ENCODE measurements around the gene ZNF638.
"Not testable (repeated sequence)": the region's sequence is repeated elsewhere in the genome, so short reads cannot be mapped to it uniquely, and the experiment has no call there.

ZNF638 gene

DNA sequence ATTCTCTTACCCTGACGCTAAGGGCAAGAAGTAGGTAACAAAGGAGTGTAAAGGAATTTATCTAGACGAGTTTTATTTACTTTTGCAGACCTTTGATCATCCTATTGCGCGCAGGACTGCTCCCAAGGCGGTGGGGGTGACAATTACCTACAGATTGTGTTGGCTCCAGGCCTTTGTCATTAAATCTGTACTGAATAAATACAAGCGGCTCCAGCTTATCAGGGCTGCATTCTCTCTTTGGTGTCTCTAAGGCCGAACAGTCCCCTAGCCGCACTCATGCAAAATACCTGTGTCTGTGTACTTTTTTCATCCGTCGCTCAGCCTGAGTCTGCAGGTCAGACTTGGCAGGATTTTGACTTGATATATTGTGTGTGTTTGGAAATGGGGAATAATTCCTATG is 63.9 kb downstream of the ZNF638 start:
- no peak for DNase-seq (ENCODE audit: low read depth, low spot score)

DNA sequence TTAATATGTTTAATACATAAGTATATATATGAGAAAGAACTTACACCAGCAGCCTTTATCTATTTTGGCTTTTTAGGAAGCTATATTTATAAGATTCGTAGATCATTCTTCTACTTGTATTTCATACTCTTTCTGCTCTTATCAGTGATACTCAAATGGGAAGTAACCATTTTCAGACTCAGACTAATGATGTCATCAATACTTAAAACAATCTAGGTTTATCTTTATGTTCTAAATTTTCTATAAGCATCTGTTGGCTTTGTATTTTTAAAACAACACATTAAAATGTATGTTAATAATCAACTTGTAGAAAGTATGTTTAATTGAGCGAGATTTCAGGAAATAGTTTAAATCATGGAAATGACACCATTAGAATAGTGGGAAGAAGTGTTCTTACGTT is 70.8 kb downstream of the ZNF638 start:
- DNase-seq (ENCODE audit: low read depth, low spot score), result no peak

DNA sequence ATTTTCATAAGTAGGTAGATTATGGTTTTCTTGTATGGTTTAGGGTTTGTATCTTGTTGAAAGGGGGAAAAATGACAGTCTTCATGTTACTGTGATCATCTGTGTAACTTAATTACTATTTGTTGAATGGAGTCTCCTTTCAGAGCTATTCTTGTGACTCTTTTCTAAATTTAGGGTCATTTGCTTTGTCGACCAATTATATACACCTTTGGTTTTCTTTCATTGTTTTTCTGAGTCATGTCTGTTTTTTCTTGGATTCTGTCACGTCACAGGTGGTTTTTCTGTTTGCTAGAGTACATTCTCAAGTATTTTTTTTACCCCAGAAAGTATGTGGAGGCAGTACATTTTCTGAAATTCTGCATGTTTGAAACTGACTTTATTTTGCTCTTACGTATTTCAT is 78.0 kb downstream of the ZNF638 start:
- DNase-seq (ENCODE audit: low read depth, low spot score), result no peak

DNA sequence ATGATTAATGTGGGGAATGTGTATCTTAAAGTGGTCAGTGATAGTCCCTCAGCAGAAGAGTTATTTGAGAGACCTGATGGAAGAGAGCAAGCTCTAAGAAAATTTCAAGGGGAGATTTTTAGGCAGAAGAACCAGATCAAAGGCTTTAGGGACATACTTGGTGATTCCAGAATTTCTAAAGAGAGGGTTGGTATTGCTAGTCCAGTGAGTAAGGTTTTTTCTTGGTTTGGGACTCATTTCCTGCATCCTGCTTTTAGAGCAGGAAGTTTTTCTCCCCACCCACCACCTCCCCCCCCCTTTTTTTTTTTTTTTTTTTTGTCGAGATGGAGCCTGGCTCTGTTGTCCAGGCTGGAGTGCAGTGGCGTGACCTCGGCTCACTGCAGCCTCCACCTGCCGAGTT is 79.1 kb downstream of the ZNF638 start:
- DNase-seq (ENCODE audit: low read depth, low spot score), result no peak

DNA sequence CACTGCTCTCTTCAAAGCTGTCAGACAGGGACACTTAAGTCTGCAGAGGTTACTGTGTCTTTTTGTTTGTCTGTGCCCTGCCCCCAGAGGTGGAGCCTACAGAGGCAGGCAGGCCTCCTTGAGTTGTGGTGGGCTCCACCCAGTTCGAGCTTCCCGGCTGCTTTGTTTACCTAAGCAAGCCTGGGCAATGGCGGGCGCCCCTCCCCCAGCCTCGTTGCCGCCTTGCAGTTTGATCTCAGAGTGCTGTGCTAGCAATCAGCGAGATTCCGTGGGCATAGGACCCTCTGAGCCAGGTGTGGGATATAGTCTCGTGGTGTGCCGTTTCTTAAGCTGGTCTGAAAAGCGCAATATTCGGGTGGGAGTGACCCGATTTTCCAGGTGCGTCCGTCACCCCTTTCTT is 85.3 kb downstream of the ZNF638 start:
- not testable (repeated sequence) for DNase-seq (ENCODE audit: low read depth, low spot score)

DNA sequence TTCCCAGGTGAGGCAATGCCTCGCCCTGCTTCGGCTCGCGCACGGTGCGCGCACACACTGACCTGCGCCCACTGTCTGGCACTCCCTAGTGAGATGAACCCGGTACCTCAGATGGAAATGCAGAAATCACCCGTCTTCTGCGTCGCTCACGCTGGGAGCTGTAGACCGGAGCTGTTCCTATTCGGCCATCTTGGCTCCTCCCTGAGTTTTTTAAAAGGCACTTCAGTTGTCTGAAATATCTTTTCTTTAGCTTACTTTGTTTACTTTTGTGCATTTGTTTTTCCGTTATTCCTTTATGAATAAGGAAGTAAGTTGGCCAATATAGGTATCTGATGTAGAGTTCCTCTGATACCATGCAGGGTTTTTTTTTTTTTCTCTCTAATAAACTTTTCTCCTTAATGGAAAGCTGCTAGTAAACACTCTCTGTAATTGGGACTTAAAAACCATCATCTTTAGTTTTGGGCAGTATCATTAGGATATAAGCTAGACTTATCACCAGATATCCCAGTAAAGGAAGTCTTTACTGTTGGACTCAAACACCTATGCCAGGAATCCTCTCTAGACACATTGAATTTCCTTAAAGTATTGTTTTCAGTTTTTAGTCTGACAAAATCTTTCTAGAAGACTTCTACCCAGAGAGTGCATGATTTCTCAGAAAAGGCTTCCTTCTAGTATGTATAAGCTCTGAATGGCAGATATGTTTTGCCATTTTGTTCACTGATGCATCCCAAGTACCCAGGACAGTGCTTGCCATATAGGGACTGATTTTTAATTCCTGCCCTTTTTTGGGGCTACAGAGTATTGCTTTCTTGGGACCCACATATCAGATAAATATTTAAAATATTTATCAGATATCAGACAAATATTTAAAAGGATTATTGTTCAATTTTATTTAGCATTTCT is 86.0 kb downstream of the ZNF638 start:
- peak; percentile 9 for DNase-seq (ENCODE audit: low read depth, low spot score)

DNA sequence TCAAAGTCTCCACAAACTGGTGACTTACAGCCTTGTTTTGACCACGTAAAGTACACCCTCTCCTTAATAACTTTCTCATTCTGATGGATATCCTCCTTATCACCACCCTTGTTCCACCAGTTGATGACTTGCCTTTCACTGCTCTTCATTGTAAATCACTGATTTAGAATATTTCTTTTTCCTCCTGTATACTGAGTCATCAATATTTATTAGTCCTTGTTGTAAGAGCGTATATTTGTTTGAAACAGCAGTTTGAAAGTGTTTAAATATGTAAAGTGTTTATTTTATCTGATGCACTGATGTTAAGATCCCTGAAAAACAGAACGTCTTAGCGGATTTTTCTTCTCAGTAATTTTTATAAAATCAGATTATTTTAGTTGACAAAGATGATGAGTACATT is 87.6 kb downstream of the ZNF638 start:
- DNase-seq (ENCODE audit: low read depth, low spot score), result no peak

DNA sequence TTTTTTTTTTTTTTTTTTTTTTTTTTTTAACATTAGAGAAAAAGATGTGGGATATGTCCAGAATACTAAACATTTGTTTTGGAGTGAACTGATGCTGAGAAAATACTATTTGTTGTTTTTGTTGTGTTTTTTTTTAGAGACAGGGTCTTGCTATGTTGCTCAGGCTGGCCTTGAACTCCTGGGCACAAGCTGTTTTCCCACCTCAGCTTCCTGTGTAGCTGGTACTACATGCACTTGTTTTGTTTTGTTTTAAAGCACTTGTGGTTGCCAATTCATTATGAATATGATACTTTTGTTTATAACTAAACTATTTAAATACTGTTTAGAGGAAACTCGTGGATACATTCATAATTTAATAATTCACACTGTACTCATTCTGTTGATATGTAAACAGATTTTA is 88.4 kb downstream of the ZNF638 start:
- no peak for DNase-seq (ENCODE audit: low read depth, low spot score)

DNA sequence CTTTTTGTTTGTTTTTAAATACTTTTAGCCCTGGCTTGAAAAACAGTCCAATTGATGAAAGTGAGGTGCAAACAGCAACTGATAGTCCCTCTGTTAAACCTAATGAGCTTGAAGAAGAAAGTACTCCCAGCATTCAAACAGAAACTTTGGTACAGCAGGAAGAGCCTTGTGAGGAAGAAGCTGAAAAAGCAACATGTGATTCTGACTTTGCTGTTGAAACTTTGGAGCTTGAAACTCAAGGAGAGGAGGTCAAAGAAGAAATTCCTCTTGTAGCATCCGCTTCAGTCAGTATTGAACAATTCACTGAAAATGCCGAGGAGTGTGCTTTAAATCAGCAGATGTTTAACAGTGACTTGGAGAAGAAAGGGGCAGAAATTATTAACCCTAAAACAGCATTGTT is 91.2 kb downstream of the ZNF638 start:
- no peak for DNase-seq (ENCODE audit: low read depth, low spot score)

DNA sequence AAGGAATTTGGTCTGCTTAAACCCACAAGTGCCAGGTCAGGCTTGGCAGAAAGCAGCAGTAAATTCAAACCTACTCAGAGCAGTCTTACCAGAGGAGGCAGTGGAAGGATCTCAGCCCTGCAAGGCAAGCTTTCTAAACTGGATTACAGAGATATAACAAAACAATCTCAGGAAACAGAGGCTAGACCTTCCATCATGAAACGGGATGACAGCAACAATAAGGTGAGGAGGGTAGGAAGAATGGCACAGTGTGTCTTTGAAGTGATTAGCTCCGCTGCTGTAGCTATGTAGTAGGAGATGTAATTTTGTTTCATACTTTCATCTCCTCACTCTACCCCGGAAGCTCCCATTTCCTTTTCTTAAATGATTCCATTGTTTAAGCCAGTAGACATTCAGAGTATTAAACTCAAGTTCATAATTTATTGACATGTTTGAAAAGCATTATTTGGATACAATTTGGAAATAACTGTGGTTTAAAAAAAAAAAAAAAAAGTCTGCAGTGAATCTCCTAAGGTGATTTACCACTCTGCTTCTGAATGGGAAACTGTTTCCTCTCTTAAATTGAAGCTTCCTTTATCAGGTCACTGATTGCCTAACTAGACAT is 92.3 kb downstream of the ZNF638 start:
- no peak for DNase-seq (ENCODE audit: low read depth, low spot score)

DNA sequence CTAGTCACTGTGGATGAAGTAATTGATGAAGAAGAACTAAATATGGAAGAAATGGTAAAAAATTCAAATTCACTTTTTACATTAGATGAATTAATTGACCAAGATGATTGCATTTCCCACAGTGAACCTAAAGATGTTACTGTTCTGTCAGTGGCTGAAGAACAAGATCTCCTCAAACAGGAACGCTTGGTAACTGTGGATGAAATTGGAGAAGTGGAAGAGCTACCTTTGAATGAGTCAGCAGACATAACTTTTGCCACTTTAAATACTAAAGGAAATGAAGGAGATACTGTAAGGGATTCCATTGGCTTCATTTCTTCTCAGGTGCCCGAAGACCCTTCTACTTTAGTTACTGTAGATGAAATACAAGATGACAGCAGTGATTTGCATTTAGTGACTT is 95.1 kb downstream of the ZNF638 start:
- DNase-seq (ENCODE audit: low read depth, low spot score), result no peak

DNA sequence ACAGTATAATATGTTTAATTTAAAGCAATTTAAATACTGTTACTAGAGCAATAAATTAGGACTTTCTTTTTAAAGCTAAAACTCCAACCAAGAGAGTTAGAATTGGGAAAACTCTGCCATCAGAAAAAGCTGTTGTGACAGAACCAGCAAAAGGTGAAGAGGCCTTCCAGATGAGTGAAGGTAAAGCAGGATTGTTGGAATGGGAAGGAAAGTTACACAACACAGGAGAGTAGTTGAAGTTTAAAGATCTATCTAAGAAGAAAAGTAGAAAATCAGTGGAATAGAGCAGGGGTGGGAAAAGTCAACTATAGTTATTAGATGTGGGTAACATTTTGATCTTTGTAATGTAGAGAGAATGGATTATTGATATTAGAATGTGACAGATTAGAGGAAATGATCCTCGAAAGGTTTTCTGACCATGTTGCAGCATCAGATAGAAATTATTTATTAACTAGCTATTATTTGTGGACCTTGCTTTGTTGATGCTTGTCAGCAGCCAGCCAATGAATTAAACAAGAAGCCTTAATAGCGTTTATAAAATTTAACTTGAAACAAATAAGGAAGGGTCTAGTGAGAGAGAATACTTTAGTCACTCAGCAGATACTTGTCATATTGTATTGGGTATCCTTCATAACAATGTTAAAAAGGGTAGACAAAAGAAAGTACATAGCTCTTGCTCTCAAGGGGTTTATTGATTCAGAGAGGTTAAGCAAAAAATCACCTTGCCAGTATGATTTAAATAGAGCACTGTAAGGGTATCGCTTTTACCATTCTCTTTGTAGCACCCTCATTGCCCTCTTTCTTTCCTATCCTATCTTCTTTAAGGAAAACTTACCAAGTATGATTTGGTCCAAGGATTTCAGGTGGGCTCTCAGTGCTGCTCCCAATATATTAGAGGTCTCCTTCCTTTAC is 97.1 kb downstream of the ZNF638 start:
- no peak for DNase-seq (ENCODE audit: low read depth, low spot score)

DNA sequence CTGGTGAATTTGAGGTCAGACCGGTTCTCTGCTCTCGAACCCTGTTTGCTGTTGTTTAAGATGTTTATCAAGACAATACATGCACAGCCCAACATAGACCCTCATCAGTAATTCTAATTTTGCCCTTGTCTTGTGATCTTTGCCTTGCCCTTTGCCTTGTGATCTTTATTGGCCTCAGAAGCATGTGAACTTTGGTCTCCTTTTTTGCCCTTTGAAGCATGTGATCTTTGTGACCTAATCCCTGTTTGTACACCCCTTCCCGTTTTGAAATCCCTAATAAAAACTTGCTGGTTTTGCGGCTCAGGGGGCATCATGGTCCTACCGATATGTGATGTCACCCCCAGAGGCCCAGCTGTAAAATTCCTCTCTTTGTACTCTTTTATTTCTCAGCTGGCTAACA is 113.6 kb downstream of the ZNF638 start:
- peak; percentile 37 for DNase-seq (ENCODE audit: low read depth, low spot score)

DNA sequence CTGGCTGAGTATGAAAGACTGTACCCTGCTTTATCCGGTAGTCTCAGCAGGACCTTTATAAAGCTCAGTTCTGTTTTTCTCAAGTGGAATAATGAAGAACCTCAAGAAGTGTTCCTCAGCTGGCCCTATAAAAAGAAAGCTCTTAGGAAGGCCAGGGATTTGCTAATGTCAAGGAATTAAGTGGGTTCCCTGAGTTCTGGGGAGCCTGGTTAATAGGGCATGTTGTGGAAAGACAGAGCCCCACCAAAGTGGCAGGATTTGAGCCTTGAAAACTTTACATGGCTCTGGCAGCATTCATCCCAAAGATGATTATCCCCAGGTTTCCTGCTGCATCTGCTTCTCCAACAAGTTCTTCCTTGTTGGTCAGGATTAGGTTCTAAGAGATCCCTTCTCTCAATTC is 114.9 kb downstream of the ZNF638 start:
- no peak for DNase-seq (ENCODE audit: low read depth, low spot score)

DNA sequence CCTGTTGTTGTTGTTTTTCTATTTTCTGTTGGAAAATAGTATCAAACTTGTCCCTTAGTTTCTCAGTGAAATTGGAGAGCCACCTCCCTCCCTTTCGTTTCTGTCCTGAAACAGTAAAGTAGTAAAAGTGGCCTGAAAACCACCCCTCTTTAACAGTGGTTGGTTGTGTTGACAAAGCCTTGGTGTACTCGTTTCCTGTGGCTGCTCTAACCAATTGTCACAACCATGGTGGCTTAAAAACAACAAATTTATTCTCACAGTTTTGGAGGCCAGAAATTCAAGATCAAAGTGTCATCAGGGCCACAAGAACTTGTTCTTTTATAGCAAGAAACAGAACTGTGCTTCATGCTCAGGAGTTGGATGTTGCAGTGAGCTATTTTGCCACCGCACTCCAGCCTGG is 117.8 kb downstream of the ZNF638 start:
- DNase-seq (ENCODE audit: low read depth, low spot score), result no peak

DNA sequence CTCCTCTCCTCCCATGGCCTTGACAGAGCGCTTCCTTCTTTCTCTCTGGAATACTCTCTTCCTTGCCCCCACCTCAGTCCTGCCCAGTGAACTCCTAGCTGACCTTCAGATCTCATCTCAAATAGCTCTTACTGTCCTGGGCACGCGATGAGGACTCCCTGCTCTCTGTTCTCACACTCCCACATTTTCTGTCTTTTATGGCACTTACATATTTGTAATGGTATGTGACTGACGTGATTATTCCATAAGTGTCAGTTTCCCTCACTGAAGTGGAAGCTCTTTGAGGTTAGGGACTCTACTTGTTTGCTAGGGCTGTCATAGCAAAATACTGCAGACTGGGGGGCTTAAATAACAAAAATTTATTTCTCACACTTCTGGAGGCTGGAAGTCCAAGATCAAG is 120.1 kb downstream of the ZNF638 start:
- DNase-seq (ENCODE audit: low read depth, low spot score), result no peak

DNA sequence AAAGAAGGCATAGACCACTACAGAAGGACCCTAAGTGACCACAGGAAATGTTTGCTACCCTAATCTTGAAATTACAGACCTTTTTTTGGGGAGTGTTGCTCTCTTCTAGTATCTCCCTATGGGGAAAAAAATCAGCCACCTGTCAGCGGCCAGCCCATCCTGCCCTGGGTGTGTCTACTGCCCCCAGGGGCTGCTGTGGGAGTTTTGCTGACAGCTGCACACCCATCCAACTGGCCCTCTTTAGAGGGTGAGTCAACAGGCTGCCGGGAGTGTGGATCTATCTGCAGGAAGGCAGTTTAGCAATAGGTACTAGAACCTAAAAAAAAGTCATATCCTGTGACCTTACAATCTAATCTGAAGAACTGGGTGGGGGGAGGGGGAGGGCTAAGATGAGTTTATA is 121.0 kb downstream of the ZNF638 start:
- peak; percentile 79 for DNase-seq (ENCODE audit: low read depth, low spot score)

DNA sequence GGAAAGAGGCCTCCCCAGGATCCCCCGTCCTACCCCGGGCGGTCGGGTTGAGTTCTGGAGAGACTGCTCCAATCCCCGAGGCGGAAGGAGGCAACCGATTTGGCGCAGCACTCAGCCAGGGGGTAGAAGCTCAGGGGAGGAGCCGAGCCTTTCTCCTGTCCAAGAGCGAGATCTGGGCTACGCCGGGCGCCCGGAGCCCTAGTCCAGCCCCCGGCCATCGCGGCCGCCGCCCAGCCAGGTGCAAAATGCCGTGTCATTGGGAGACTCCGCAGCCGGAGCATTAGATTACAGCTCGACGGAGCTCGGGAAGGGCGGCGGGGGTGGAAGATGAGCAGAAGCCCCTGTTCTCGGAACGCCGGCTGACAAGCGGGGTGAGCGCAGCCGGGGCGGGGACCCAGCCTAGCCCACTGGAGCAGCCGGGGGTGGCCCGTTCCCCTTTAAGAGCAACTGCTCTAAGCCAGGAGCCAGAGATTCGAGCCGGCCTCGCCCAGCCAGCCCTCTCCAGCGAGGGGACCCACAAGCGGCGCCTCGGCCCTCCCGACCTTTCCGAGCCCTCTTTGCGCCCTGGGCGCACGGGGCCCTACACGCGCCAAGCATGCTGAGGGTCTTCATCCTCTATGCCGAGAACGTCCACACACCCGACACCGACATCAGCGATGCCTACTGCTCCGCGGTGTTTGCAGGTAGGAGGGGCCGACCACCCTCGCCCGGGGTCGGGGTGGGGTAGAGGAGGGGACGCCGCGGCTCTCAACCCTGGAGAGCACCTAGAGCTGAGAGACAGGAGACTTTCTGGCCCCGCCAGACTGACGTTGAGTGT is 122.0 kb downstream of the ZNF638 start, which contains the start of gene DYSF:
Gene DYSF, plus strand, starts transcription at position 158 of the 817 bp plus-strand sequence.
- peak; percentile 90 for DNase-seq (ENCODE audit: low read depth, low spot score)

DNA sequence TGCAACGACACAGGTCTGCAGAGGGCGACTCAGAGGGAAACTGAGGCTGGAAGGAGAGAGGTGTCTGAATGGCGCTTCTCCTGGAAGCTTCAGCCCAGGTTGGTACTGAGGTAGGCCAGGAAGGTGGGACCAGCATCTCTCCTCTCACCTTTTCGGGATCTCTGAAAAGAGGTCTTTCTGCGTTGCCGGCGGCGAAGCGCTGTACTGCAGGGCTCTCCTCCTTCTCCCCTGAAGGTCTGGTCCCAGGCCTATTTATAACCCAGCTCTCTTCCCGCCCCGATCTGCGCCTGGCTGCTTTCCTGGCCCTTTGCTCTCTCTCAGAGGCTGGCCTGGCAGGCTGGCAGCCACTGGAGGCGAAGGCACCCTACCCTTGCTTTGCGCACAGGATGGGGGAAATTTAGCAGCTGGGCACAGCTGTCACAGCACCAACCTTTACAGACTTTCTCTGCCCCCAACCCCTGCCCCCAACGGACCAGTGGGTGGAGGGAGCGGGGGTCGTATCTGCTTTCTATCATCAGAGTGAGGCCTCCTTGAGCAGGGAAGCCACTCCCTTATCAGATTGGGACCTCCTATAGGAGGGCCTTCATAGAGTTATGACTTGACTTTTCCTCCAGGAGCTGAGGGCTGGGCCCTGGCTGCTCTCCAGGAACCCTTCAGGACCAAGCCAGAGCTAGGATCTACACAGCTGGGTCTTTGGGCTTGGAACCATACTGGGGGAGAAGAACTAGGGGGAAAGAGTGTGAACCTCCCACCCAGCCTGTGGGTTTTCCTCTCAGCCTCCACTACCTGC is 122.8 kb downstream of the ZNF638 start:
- peak; percentile 64 for DNase-seq (ENCODE audit: low read depth, low spot score)

DNA sequence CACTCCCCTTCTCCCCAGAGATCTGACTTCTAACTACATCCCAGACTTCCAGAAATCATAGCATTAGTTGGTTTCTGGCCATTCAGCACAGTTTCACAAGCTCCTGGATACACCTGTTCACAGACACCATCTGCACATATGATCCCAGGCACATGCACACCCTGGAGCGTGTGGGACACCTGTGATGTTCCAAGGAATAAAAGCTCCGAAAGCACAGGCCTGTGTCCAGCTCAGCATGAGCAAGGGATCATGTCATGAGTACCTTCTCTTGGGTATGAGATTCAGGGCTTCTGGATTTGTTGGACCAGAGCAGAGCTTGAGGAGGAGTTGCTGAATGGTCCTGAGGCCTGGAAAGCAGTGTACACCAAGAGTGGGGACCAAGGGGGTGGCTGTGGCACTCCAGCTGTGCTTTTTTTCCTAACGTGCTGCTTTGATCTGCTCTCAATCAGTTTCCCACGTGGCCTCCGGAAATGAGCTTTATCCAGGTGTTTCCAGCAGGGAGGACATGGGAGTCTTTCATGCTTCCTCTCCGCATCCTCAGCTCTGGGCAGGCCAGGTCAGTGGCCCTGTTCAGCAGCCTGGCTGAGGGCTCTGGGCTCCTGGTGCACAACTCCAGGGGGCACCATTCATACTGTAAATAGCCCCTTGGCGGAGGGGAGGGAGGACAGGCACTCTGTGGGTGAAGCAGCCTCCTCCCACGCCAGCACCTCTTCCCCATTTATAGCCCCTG is 123.6 kb downstream of the ZNF638 start:
- no peak for DNase-seq (ENCODE audit: low read depth, low spot score)

All from ELF-1 (cell line).